ENCODE data around the gene ZDHHC22.

ZDHHC22 gene

GRCh38 chr14:77108753-77109152, 32.8 kb downstream of the ZDHHC22 start:
- H3K4me2 ChIP-seq (ENCODE audit: low read length): no peak overlapping the region
- H3K4me3 ChIP-seq (ENCODE audit: low read depth, low read length, poor library complexity, severe bottlenecking): no peak overlapping the region
- H3K36me3 ChIP-seq (ENCODE audit: insufficient read depth, low read length): peaks cover 87% of the 10 kb centered on the region
- no peak for TF ChIP-seq EZH2 (IDR thresholded peaks at IDR 0.05; ENCODE audit: borderline replicate concordance, low read length)
- peak; percentile 45; the same call in 1 of the 2 replicates for TF ChIP-seq CTCF (IDR thresholded peaks at IDR 0.05; ENCODE audit: low read length)
- H3K9ac ChIP-seq (ENCODE audit: low read length): no peak overlapping the region
- H3K27ac ChIP-seq (ENCODE audit: low read depth, low read length, poor library complexity, severe bottlenecking): no peak overlapping the region
- no peaks in the 10 kb centered on the region for H3K79me2 ChIP-seq (ENCODE audit: insufficient read depth, low read length)
- no peaks in the 10 kb centered on the region for H4K20me1 ChIP-seq (ENCODE audit: insufficient read depth, low read length)
- no peak overlapping the region for H2AFZ ChIP-seq (ENCODE audit: low read length)
- H3K4me1 ChIP-seq (ENCODE audit: insufficient read depth, low read length, severe bottlenecking): peaks cover 11% of the 10 kb centered on the region
- no peaks in the 10 kb centered on the region for H3F3A ChIP-seq (ENCODE audit: insufficient read depth, low read length)
- H3K9me3 ChIP-seq (ENCODE audit: low read length): no peaks in the 10 kb centered on the region
- H3K27me3 ChIP-seq (ENCODE audit: insufficient read depth, low read length): no peaks in the 10 kb centered on the region
- no peaks in the 10 kb centered on the region for H3K9me2 ChIP-seq (ENCODE audit: low read depth, low read length)

GRCh38 chr14:77107228-77107627, 34.4 kb downstream of the ZDHHC22 start:
- Histone ChIP-seq H3K4me1 (ENCODE audit: insufficient read depth, low read length, severe bottlenecking) (peaks cover 22% of the 10 kb centered on the region), H4K20me1 (ENCODE audit: insufficient read depth, low read length) (no peaks in the 10 kb centered on the region), H3K27ac (ENCODE audit: low read depth, low read length, poor library complexity, severe bottlenecking) (no peak overlapping the region), H3K4me3 (ENCODE audit: low read depth, low read length, poor library complexity, severe bottlenecking) (no peak overlapping the region), H3K9ac (ENCODE audit: low read length) (no peak overlapping the region), H3K9me3 (ENCODE audit: low read length) (no peaks in the 10 kb centered on the region), H3K4me2 (ENCODE audit: low read length) (no peak overlapping the region), H3F3A (ENCODE audit: insufficient read depth, low read length) (no peaks in the 10 kb centered on the region), H3K27me3 (ENCODE audit: insufficient read depth, low read length) (no peaks in the 10 kb centered on the region), H3K79me2 (ENCODE audit: insufficient read depth, low read length) (peaks cover 3% of the 10 kb centered on the region), H2AFZ (ENCODE audit: low read length) (no peak overlapping the region), H3K9me2 (ENCODE audit: low read depth, low read length) (no peaks in the 10 kb centered on the region), H3K36me3 (ENCODE audit: insufficient read depth, low read length) (peaks cover 82% of the 10 kb centered on the region)
- TF ChIP-seq EZH2 (IDR thresholded peaks at IDR 0.05; ENCODE audit: borderline replicate concordance, low read length) (no peak), CTCF (IDR thresholded peaks at IDR 0.05; ENCODE audit: low read length) (no peak)

DNA sequence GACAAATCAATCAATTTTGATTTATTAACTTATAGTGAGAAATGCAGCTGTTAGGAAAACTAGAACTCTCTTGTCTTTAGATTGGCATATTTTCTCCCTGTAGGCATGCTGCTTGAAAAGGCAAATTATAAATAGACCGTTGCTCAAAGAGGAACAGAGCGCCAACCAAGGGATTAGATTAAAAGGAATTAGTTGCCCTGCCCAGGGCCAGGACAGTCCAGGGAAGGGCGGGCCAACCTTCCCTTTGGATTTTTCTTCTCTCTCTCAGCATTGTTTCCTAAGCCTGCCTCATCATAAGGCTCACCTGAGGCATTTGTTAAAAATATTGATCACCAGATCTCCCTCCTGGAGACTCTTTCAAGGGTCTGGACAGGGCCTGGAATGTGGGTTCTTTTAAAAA, 34.9 kb downstream of the ZDHHC22 start:
- Histone ChIP-seq H3K9me2 (ENCODE audit: low read depth, low read length) (no peaks in the 10 kb centered on the region), H2AFZ (ENCODE audit: low read length) (no peak overlapping the region), H3K27me3 (ENCODE audit: insufficient read depth, low read length) (no peaks in the 10 kb centered on the region), H3K4me2 (ENCODE audit: low read length) (no peak overlapping the region), H3K4me1 (ENCODE audit: insufficient read depth, low read length, severe bottlenecking) (peaks cover 27% of the 10 kb centered on the region), H3K9ac (ENCODE audit: low read length) (no peak overlapping the region), H3K27ac (ENCODE audit: low read depth, low read length, poor library complexity, severe bottlenecking) (no peak overlapping the region), H3K36me3 (ENCODE audit: insufficient read depth, low read length) (peaks cover 77% of the 10 kb centered on the region), H3F3A (ENCODE audit: insufficient read depth, low read length) (no peaks in the 10 kb centered on the region), H3K79me2 (ENCODE audit: insufficient read depth, low read length) (peaks cover 3% of the 10 kb centered on the region), H3K9me3 (ENCODE audit: low read length) (no peaks in the 10 kb centered on the region), H3K4me3 (ENCODE audit: low read depth, low read length, poor library complexity, severe bottlenecking) (no peak overlapping the region), H4K20me1 (ENCODE audit: insufficient read depth, low read length) (no peaks in the 10 kb centered on the region)
- no peak for TF ChIP-seq CTCF (IDR thresholded peaks at IDR 0.05; ENCODE audit: low read length)
- no peak for TF ChIP-seq EZH2 (IDR thresholded peaks at IDR 0.05; ENCODE audit: borderline replicate concordance, low read length)

Data from OCI-LY1 (cell line).